HepG2 (cell line): ENCODE results near the gene CES3. TPM values are rescaled to one million over a fixed set of nuclear protein-coding genes. Genes with fewer than 3 reads are reported as not detected.
A peak's percentile ranks its signal among the peaks of the same experiment; 100 is the strongest.

Experiments
- CBFB ChIP-seq: sonication (generic); formaldehyde crosslinking; IDR thresholded peaks from 2 replicates; pipeline ENCODE4 v1.4.0; 2020; ENCODE audit warnings: missing genetic modification reagents
- CREB1 ChIP-seq, 2 experiments: fragments of 450-650 bp in 1 of 2; IDR thresholded peaks; 2 replicates each; pipeline ENCODE4 v1.6.1; 2016 to 2017; ENCODE audit warnings: control low read depth in 1 of 2, mild to moderate bottlenecking in 1 of 2, missing compliant biosample characterization in 1 of 2, missing genetic modification characterization in 1 of 2
- HOMEZ ChIP-seq: IDR thresholded peaks from 2 replicates; pipeline ENCODE4 v1.6.1; 2016; ENCODE audit warnings: low read depth
- IKZF4 ChIP-seq: sonication (generic); formaldehyde crosslinking; IDR thresholded peaks from 2 replicates; pipeline ENCODE4 v1.5.1; 2020; ENCODE audit warnings: borderline replicate concordance, mild to moderate bottlenecking, low read depth, missing genetic modification reagents; ENCODE audit errors: not compliant biosample characterization
- IRF9 ChIP-seq: sonication (generic); formaldehyde crosslinking; IDR thresholded peaks from 2 replicates; pipeline ENCODE4 v1.8.0; 2022; ENCODE audit warnings: missing genetic modification reagents, mild to moderate bottlenecking, borderline replicate concordance
- KDM1A ChIP-seq: IDR thresholded peaks from 2 replicates; pipeline ENCODE4 v1.6.1; 2016; ENCODE audit warnings: missing compliant biosample characterization
- KLF16 ChIP-seq, 2 experiments: sonication (generic) in 1 of 2; formaldehyde crosslinking in 1 of 2; IDR thresholded peaks; 2 replicates each; pipeline versions ENCODE4 v1.6.1 to v1.8.0; 2016 to 2023; ENCODE audit warnings: missing genetic modification reagents in 2 of 2, missing compliant biosample characterization in 1 of 2
- NCOA5 ChIP-seq: sonication (generic); formaldehyde crosslinking; IDR thresholded peaks from 2 replicates; pipeline ENCODE4 v1.4.0; 2020; ENCODE audit warnings: missing genetic modification reagents
- SP5 ChIP-seq: IDR thresholded peaks from 2 replicates; pipeline ENCODE4 v1.6.1; 2016; ENCODE audit warnings: low read depth, borderline replicate concordance
- ZNF687 ChIP-seq: sonication (generic); formaldehyde crosslinking; IDR thresholded peaks from 2 replicates; pipeline ENCODE4 v1.5.1; 2020; ENCODE audit warnings: mild to moderate bottlenecking, missing genetic modification reagents, moderate library complexity
- ZSCAN30 ChIP-seq: sonication (generic); formaldehyde crosslinking; IDR thresholded peaks from 2 replicates; pipeline ENCODE4 v1.5.0; 2020; ENCODE audit warnings: mild to moderate bottlenecking, missing genetic modification reagents
- polyA plus RNA-seq, 8 experiments: library from polyadenylated mRNA; depleted of rRNA in 3 of 8; stranded (reverse) in 7 of 8; unstranded in 1 of 8; fragments of >200 nt; fragmentation: Illumina TruSeq in 4 of 8; extraction: Trizol in 4 of 8; gene quantifications; 2 replicates each; pipeline versions ENCODE4 v1.2.1 to v1.2.3, GENCODE V29; 2011 to 2016; ENCODE audit warnings: low read depth in 4 of 8, missing spikeins in 1 of 8, mixed read lengths in 1 of 8; ENCODE audit not compliant: insufficient read depth in 1 of 8
- total RNA-seq, 5 experiments: library from RNA; depleted of rRNA; stranded (reverse); fragments of >200 nt; fragmentation: Illumina TruSeq; extraction: Trizol; gene quantifications; 2 replicates each; pipeline ENCODE4 v1.2.3, GENCODE V29; 2016; ENCODE audit warnings: low read depth in 1 of 5
- TF ChIP-seq, protein P1 (sequence below): sonication (generic); formaldehyde crosslinking; IDR thresholded peaks from 2 replicates; pipeline ENCODE4 v1.4.0; 2020; ENCODE audit warnings: mild to moderate bottlenecking, missing genetic modification reagents

The CES3 gene
- total and polyA plus RNA-seq, 2 of the 13 experiments (the other 11 are each of a cell fraction or from before 2014, with no cell fraction given) = 6.6 to 17.4 TPM

GRCh38 chr16:67017810-67018488 is 56.9 kb downstream of the CES3 start (continued):
- TF ChIP-seq, protein P1, sequence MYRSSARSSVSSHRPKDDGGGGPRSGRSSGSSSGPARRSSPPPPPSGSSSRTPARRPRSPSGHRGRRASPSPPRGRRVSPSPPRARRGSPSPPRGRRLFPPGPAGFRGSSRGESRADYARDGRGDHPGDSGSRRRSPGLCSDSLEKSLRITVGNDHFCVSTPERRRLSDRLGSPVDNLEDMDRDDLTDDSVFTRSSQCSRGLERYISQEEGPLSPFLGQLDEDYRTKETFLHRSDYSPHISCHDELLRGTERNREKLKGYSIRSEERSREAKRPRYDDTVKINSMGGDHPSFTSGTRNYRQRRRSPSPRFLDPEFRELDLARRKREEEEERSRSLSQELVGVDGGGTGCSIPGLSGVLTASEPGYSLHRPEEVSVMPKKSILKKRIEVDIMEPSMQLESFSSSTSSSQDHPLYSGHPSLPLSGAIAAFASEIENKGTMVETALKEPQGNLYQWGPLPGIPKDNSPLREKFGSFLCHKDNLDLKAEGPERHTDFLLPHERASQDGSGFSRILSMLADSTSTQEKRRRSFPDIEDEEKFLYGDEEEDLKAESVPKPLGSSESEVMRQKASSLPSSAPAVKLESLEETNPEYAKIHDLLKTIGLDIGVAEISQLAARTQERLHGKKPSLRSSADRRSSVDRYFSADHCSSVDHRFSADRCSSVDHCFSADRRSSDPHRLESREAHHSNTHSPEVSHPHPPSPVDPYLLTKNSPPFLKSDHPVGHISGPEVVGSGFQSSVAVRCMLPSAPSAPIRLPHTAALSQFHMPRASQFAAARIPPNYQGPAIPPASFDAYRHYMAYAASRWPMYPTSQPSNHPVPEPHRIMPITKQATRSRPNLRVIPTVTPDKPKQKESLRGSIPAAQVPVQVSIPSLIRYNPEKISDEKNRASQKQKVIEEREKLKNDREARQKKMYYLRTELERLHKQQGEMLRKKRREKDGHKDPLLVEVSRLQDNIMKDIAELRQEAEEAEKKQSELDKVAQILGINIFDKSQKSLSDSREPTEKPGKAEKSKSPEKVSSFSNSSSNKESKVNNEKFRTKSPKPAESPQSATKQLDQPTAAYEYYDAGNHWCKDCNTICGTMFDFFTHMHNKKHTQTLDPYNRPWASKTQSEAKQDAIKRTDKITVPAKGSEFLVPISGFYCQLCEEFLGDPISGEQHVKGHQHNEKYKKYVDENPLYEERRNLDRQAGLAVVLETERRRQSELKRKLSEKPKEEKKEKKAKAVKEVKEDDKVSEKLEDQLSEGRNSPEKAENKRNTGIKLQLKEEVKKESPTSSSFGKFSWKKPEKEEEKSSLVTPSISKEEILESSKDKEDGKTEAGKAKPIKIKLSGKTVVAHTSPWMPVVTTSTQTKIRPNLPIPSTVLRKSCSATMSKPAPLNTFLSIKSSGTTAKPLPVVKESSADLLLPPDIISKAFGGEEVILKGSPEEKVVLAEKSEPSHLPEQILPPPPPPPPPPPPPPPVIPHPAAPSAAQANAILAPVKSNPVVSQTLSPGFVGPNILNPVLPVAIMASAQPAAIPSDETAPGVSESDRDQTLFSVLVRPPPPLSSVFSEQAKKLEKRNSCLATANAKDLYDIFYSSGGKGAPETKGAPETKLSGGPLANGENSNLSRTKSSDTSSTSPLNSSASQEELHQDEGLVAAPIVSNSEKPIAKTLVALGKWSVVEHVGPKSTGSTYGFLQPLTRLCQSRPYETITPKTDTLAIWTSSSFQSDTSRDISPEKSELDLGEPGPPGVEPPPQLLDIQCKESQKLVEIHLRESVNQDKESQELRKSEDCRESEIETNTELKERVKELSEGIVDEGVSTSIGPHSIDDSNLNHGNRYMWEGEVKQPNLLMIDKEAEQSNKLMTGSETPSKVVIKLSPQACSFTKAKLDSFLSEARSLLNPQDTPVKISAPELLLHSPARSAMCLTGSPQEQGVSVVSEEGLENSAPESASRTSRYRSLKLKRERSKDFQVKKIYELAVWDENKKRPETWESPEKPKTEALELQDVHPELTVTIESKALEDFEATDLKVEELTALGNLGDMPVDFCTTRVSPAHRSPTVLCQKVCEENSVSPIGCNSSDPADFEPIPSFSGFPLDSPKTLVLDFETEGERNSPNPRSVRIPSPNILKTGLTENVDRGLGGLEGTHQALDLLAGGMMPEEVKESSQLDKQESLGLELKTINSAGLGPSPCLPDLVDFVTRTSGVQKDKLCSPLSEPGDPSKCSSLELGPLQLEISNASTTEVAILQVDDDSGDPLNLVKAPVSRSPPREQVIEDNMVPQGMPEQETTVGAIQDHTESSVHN (CRISPR knock-in tag) = peak; percentile 32; the same call in 1 of the 2 replicates
- TF ChIP-seq IRF9 (CRISPR knock-in tag) (peak; percentile 28; the same call in 1 of the 2 replicates), HOMEZ (CRISPR knock-in tag) (peak; percentile 70), IKZF4 (CRISPR knock-in tag) (peak; percentile 53), ZSCAN30 (CRISPR knock-in tag) (no peak), KLF16 (CRISPR knock-in tag; IDR thresholded peaks at IDR 0.05) (peak in 1 of 2 experiments; percentile 65; a peak in 1 of 4 replicates), CREB1 (IDR thresholded peaks at IDR 0.05) (peak; percentile 35; the same call in 1 of the 2 replicates), CREB1 (CRISPR knock-in tag; IDR thresholded peaks at IDR 0.05) (no peak), KDM1A (CRISPR knock-in tag) (peak; percentile 90), SP5 (CRISPR knock-in tag) (peak; percentile 40; the same call in 1 of the 2 replicates), CBFB (CRISPR knock-in tag) (peak; percentile 42; the same call in 1 of the 2 replicates), NCOA5 (CRISPR knock-in tag) (no peak), ZNF687 (CRISPR knock-in tag) (peak; percentile 75)
